ENCODE measurements around the gene SUN5. TPM values are rescaled to one million over a fixed set of nuclear protein-coding genes. Genes with fewer than 3 reads are reported as not detected.

The SUN5 gene
- total RNA-seq, 4 donors from 2014 or later = not detected

DNA sequence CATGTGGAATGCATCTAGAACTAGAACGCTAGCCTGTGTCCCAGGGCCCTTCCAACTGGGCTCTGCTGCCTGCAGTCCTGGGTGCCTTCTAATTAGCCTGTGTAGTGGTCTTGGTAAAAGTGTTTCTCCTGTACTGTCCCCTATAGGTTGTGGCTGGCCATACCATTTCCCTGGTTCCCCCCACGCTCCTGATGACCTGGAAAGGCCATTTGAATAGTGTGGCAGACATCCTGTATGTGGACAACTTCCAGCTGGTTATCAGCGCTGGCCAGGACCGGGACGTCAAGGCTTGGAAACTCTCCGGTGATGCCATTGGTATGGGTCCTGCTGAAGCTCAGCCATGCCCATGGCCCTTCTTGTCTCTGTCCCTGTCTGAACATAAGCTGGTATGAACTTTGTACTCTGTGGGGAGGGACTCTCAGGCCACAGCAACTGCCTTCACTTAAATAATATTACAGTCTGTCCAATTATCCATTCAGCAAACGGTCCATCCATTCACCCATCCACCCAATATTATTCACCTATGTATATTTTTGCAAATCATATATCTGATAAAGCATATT lies 60.7 kb downstream of the SUN5 start:
- Histone ChIP-seq H3K27ac (no peak overlapping the region), H3K36me3 (no peaks in the 10 kb centered on the region), H3K27me3 (peaks cover 5% of the 10 kb centered on the region), H3K4me3 (no peak overlapping the region), H3K4me1 (no peaks in the 10 kb centered on the region), H3K9me3 (no peaks in the 10 kb centered on the region)
- no peak for DNase-seq
- TF ChIP-seq POLR2A (IDR thresholded peaks at IDR 0.05) = no peak
- TF ChIP-seq EP300 (IDR thresholded peaks at IDR 0.05; ENCODE audit: low read depth) = no peak
- TF ChIP-seq POLR2AphosphoS5 (IDR thresholded peaks at IDR 0.05) = no peak
- TF ChIP-seq, protein P1, sequence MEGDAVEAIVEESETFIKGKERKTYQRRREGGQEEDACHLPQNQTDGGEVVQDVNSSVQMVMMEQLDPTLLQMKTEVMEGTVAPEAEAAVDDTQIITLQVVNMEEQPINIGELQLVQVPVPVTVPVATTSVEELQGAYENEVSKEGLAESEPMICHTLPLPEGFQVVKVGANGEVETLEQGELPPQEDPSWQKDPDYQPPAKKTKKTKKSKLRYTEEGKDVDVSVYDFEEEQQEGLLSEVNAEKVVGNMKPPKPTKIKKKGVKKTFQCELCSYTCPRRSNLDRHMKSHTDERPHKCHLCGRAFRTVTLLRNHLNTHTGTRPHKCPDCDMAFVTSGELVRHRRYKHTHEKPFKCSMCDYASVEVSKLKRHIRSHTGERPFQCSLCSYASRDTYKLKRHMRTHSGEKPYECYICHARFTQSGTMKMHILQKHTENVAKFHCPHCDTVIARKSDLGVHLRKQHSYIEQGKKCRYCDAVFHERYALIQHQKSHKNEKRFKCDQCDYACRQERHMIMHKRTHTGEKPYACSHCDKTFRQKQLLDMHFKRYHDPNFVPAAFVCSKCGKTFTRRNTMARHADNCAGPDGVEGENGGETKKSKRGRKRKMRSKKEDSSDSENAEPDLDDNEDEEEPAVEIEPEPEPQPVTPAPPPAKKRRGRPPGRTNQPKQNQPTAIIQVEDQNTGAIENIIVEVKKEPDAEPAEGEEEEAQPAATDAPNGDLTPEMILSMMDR (IDR thresholded peaks at IDR 0.05) = no peak
- in situ Hi-C loops (cut with MboI; ENCODE audit: low pct_ligation_motif_present in 1 of 4, low pct_unique_long_range_greater_than_20kb in 1 of 4, low sequenced_read_pairs in 3 of 4) = no loop called here
- intact Hi-C loops (cut with DNase I; ENCODE audit: low total_unique reads) = no loop called here
- WGBS, 2 donors (ENCODE audit: low coverage in 1 of 2) = 78 to 79% methylated on average over 5 to 7 of the region's 7 CpGs

DNA sequence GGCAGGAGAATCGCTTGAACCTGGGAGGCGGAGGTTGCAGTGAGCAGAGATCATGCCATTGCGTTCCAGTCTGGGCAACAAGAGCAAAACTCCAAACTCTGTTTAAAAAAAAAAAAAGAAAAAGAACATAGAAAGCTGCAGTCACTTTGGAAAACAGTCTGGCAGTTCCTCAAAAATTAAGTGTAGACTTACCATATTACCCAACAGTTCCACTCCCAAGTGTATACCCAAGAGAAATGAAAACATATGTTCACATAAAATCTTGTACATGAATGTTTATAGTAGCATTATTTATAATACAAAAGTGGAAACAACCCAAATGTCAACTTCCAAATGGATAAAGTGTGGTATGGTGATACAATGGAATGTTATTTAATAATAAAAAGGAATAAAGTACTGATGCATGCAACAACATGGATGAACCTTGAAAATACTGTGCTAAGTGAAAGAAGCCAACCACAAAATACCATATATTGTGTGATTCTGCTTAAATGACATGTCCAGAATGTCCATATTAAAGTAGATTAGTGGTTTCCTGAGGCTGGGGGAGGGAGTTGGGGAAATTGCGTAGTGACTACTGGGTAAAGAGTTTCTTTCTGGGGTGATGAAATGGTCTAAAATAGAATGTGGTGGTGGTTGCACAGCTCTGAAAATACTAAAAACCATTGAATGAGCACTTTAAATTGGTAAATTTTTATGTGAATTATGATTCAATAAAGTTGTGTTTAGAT lies 62.9 kb downstream of the SUN5 start:
- Histone ChIP-seq H3K27me3 (peaks cover 5% of the 10 kb centered on the region), H3K4me1 (no peaks in the 10 kb centered on the region), H3K9me3 (no peaks in the 10 kb centered on the region), H3K4me3 (no peak overlapping the region), H3K27ac (no peak overlapping the region), H3K36me3 (no peaks in the 10 kb centered on the region)
- 69 to 84% methylated on average over 2 to 4 of the region's 4 CpGs for WGBS, 2 donors (ENCODE audit: low coverage in 1 of 2)
- TF ChIP-seq EP300 (IDR thresholded peaks at IDR 0.05; ENCODE audit: low read depth) = no peak
- no peak for TF ChIP-seq POLR2A (IDR thresholded peaks at IDR 0.05)
- TF ChIP-seq POLR2AphosphoS5 (IDR thresholded peaks at IDR 0.05) = no peak
- TF ChIP-seq, protein P1 (IDR thresholded peaks at IDR 0.05) = no peak
- DNase-seq = no peak
- in situ Hi-C loops (cut with MboI; ENCODE audit: low pct_ligation_motif_present in 1 of 4, low pct_unique_long_range_greater_than_20kb in 1 of 4, low sequenced_read_pairs in 3 of 4) = no loop called here
- intact Hi-C loops (cut with DNase I; ENCODE audit: low total_unique reads) = no loop called here

DNA sequence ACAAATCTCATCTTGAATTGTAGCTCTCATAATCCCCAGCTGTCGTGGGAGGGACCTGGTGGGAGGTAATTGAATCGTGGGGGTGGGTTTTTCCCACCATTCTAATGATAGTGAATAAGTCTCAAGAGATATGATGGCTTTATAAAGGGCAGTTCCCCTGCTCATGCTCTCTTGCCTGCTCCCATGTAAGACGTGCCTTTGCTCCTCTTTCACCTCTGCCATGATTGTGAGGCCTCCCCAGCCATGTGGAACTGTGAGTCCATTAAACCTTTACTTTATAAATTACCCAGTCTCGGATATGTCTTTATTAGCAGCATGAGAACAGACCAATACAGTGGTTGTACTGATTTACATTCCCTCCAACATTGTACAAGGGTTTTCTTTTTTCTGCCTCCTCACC lies 69.7 kb downstream of the SUN5 start:
- no peak for DNase-seq
- Histone ChIP-seq H3K36me3 (no peaks in the 10 kb centered on the region), H3K4me3 (no peak overlapping the region), H3K4me1 (no peaks in the 10 kb centered on the region), H3K9me3 (no peaks in the 10 kb centered on the region), H3K27ac (no peak overlapping the region), H3K27me3 (no peaks in the 10 kb centered on the region)
- TF ChIP-seq EP300 (IDR thresholded peaks at IDR 0.05; ENCODE audit: low read depth) (no peak), POLR2A (IDR thresholded peaks at IDR 0.05) (no peak), POLR2AphosphoS5 (IDR thresholded peaks at IDR 0.05) (no peak)
- TF ChIP-seq, protein P1 (IDR thresholded peaks at IDR 0.05) = no peak
- 48 to 55% methylated on average over 4 of the region's 4 CpGs for WGBS, 2 donors (ENCODE audit: low coverage in 1 of 2)
- intact Hi-C loops (cut with DNase I; ENCODE audit: low total_unique reads) (no loop called here), in situ Hi-C loops (cut with MboI; ENCODE audit: low pct_ligation_motif_present in 1 of 4, low pct_unique_long_range_greater_than_20kb in 1 of 4, low sequenced_read_pairs in 3 of 4) (no loop called here)

Other genes with a start within 250 kb of the SUN5 start
- gene DNMT3B, start 242.0 kb downstream of the SUN5 start, total RNA-seq = 1 to 10 TPM in 1 of 4 donors, under 1 TPM in 3; 0.37 to 6.8 (median 0.67) TPM
- gene MAPRE1, start 184.5 kb downstream of the SUN5 start, total RNA-seq = 10 to 100 TPM; 30.3 to 66.8 (median 60.5) TPM
- under 1 TPM in 1 of 4 donors, not detected in 3; 0.14 TPM for gene EFCAB8, start 145.5 kb downstream of the SUN5 start, total RNA-seq
- not detected for gene BPIFB2, start 3.3 kb upstream of the SUN5 start, total RNA-seq
- not detected for gene BPIFB6, start 27.2 kb upstream of the SUN5 start, total RNA-seq
- not detected for gene BPIFB3, start 49.5 kb upstream of the SUN5 start, total RNA-seq
- gene BPIFB4, start 75.2 kb upstream of the SUN5 start, total RNA-seq = not detected
- not detected for gene BPIFA2, start 163.7 kb upstream of the SUN5 start, total RNA-seq
- gene BPIFA3, start 212.9 kb upstream of the SUN5 start, total RNA-seq = not detected
- gene BPIFA1, start 231.6 kb upstream of the SUN5 start, total RNA-seq = not detected